Trophoblast cell (in vitro differentiated cells and primary cell): ENCODE results near the gene PAFAH2.

Experiments used
- DNase-seq, 2 donors: peaks; one replicate each; pipeline ENCODE4 v3.0.0-alpha.2; 2016
- H2AFZ ChIP-seq: 2 replicates; pipeline ENCODE4 v1.6.1; 2013; ENCODE audit warnings: low read length, moderate library complexity, mild to moderate bottlenecking; ENCODE audit not compliant: insufficient read depth, poor library complexity
- H2AK5ac ChIP-seq: 2 replicates; pipeline ENCODE4 v1.6.1; 2013; ENCODE audit warnings: mild to moderate bottlenecking, low read length
- H2BK120ac ChIP-seq: 2 replicates; pipeline ENCODE4 v1.6.1; 2013; ENCODE audit warnings: low read length, mild to moderate bottlenecking, moderate library complexity; ENCODE audit not compliant: insufficient read depth, poor library complexity
- H2BK12ac ChIP-seq: 2 replicates; pipeline ENCODE4 v1.6.1; 2013; ENCODE audit warnings: mild to moderate bottlenecking, low read length, moderate library complexity
- H2BK5ac ChIP-seq: 2 replicates; pipeline ENCODE4 v1.6.1; 2013; ENCODE audit warnings: low read length, low read depth, moderate library complexity, mild to moderate bottlenecking; ENCODE audit not compliant: poor library complexity
- H3K14ac ChIP-seq: 2 replicates; pipeline ENCODE4 v1.6.1; 2013; ENCODE audit warnings: mild to moderate bottlenecking, low read length
- H3K18ac ChIP-seq: 2 replicates; pipeline ENCODE4 v1.6.1; 2013; ENCODE audit warnings: mild to moderate bottlenecking, low read length
- H3K23ac ChIP-seq: 2 replicates; pipeline ENCODE4 v1.6.1; 2013; ENCODE audit warnings: low read length
- H3K27ac ChIP-seq: 2 replicates; pipeline ENCODE4 v1.5.1; 2013; ENCODE audit warnings: low read depth, mild to moderate bottlenecking, inconsistent platforms, low read length, moderate library complexity
- H3K27me3 ChIP-seq: 2 replicates; pipeline ENCODE4 v1.6.1; 2013; ENCODE audit warnings: inconsistent platforms, mild to moderate bottlenecking, low read length, moderate library complexity; ENCODE audit not compliant: insufficient read depth
- H3K36me3 ChIP-seq, 2 experiments: 1 replicate in 1 of 2; 2 replicates in 1 of 2; pipeline ENCODE4 v1.6.1; 2013; ENCODE audit warnings: low read length in 2 of 2, mild to moderate bottlenecking in 2 of 2, moderate library complexity in 1 of 2; ENCODE audit not compliant: insufficient read depth in 2 of 2, control insufficient read depth in 1 of 2
- H3K4ac ChIP-seq: 2 replicates; pipeline ENCODE4 v1.6.1; 2013; ENCODE audit warnings: low read depth, mild to moderate bottlenecking, low read length, moderate library complexity
- H3K4me1 ChIP-seq, 2 experiments: 1 replicate in 1 of 2; 2 replicates in 1 of 2; pipeline ENCODE4 v1.6.1; 2013; ENCODE audit warnings: low read length in 2 of 2, mild to moderate bottlenecking in 2 of 2, moderate library complexity in 1 of 2; ENCODE audit not compliant: insufficient read depth in 2 of 2, control insufficient read depth in 1 of 2
- H3K4me2 ChIP-seq: 2 replicates; pipeline ENCODE4 v1.6.1; 2013; ENCODE audit warnings: inconsistent platforms, mild to moderate bottlenecking, low read length, moderate library complexity
- H3K4me3 ChIP-seq: 2 replicates; pipeline ENCODE4 v1.5.1; 2013; ENCODE audit warnings: mild to moderate bottlenecking, low read depth, low read length, inconsistent platforms
- H3K79me1 ChIP-seq: one replicate; pipeline ENCODE4 v1.6.1; 2013; ENCODE audit warnings: low read length
- H3K79me2 ChIP-seq: 2 replicates; pipeline ENCODE4 v1.6.1; 2013; ENCODE audit warnings: low read length, mild to moderate bottlenecking; ENCODE audit not compliant: control insufficient read depth, insufficient read depth, poor library complexity
- H3K9ac ChIP-seq: 2 replicates; pipeline ENCODE4 v1.6.1; 2013; ENCODE audit warnings: mild to moderate bottlenecking, low read length
- H3K9me3 ChIP-seq: 2 replicates; pipeline ENCODE4 v1.6.1; 2013; ENCODE audit warnings: low read depth, mild to moderate bottlenecking, control low read depth, inconsistent platforms, low read length; ENCODE audit not compliant: insufficient read depth
- H4K12ac ChIP-seq: 2 replicates; pipeline ENCODE4 v1.6.1; 2013; ENCODE audit warnings: low read depth, mild to moderate bottlenecking, low read length, moderate library complexity
- H4K8ac ChIP-seq: 2 replicates; pipeline ENCODE4 v1.6.1; 2013; ENCODE audit warnings: low read depth, mild to moderate bottlenecking, low read length, moderate library complexity
- H4K91ac ChIP-seq: one replicate; pipeline ENCODE4 v1.6.1; 2013; ENCODE audit warnings: low read depth, mild to moderate bottlenecking, low read length, moderate library complexity
- WGBS: extraction: QIAGEN DNeasy Blood & Tissue Kit; methylation state at CpG from one replicate; pipeline ENCODE4 v1.1.7; 2013; ENCODE audit warnings: missing lambda C conversion rate; ENCODE audit not compliant: insufficient read length, insufficient coverage; ENCODE audit errors: extremely low coverage; 5-methylcytosine and 5-hydroxymethylcytosine counted together

PAFAH2 gene

GRCh38 chr1:26015358-26015757 is 17.5 kb upstream of the PAFAH2 start:
- Histone ChIP-seq H3K79me1 (no peaks in the 10 kb centered on the region), H2BK120ac (no peak overlapping the region), H2BK12ac (no peak overlapping the region), H3K79me2 (no peaks in the 10 kb centered on the region), H4K8ac (no peak overlapping the region), H3K27me3 (no peaks in the 10 kb centered on the region), H3K36me3 (no peaks in the 10 kb centered on the region), H2BK5ac (no peak overlapping the region), H3K27ac (no peak overlapping the region), H2AK5ac (no peak overlapping the region), H3K4ac (no peak overlapping the region), H3K9me3 (no peaks in the 10 kb centered on the region), H3K14ac (no peak overlapping the region), H3K4me1 (peaks cover 12 to 15% of the 10 kb centered on the region in 2 experiments), H3K4me2 (no peak overlapping the region), H3K23ac (no peak overlapping the region), H3K18ac (no peak overlapping the region), H4K12ac (no peak overlapping the region), H2AFZ (no peak overlapping the region), H4K91ac (no peak overlapping the region), H3K4me3 (no peak overlapping the region), H3K9ac (no peak overlapping the region)
- no CpG with 5 or more reads among the region's 2 CpGs for WGBS
- DNase-seq, result peak in 1 of 2 donors; percentile 55

- no peaks in the 10 kb centered on the region for H3K79me2 ChIP-seq
- no peak overlapping the region for H4K91ac ChIP-seq
- no peak overlapping the region for H2BK12ac ChIP-seq
- no peak overlapping the region for H2AFZ ChIP-seq
- no peak overlapping the region for H3K27ac ChIP-seq
- no peak overlapping the region for H2BK5ac ChIP-seq
- no peak overlapping the region for H3K14ac ChIP-seq
- no peak overlapping the region for H4K8ac ChIP-seq
- H3K4me3 ChIP-seq, result no peak overlapping the region
- H3K79me1 ChIP-seq, result no peaks in the 10 kb centered on the region
- no CpG with 5 or more reads among the region's 2 CpGs for WGBS
- H3K9ac ChIP-seq, result no peak overlapping the region
- H3K4ac ChIP-seq, result no peak overlapping the region
- no peak overlapping the region for H4K12ac ChIP-seq
- DNase-seq, result no peak
- no peaks in the 10 kb centered on the region for H3K9me3 ChIP-seq
- H3K18ac ChIP-seq, result no peak overlapping the region
- no peaks in the 10 kb centered on the region for H3K27me3 ChIP-seq
- H3K36me3 ChIP-seq, result no peaks in the 10 kb centered on the region
- no peak overlapping the region for H3K23ac ChIP-seq
- no peak overlapping the region for H2AK5ac ChIP-seq
- no peak overlapping the region for H3K4me2 ChIP-seq
- peaks cover 8 to 10% of the 10 kb centered on the region in 2 experiments for H3K4me1 ChIP-seq
- H2BK120ac ChIP-seq, result no peak overlapping the region
Observed at GRCh38 chr1:26014179-26014578, 16.3 kb upstream of the PAFAH2 start.

GRCh38 chr1:26012864-26013263 is 15.0 kb upstream of the PAFAH2 start:
- H3K36me3 ChIP-seq, result no peaks in the 10 kb centered on the region
- no peak overlapping the region for H3K14ac ChIP-seq
- H4K12ac ChIP-seq, result no peak overlapping the region
- no peaks in the 10 kb centered on the region for H3K9me3 ChIP-seq
- no peak overlapping the region for H2AK5ac ChIP-seq
- no peak overlapping the region for H3K23ac ChIP-seq
- H3K18ac ChIP-seq, result no peak overlapping the region
- H4K91ac ChIP-seq, result no peak overlapping the region
- H2AFZ ChIP-seq, result no peak overlapping the region
- no peak overlapping the region for H2BK120ac ChIP-seq
- H2BK12ac ChIP-seq, result no peak overlapping the region
- no peak overlapping the region for H3K4me2 ChIP-seq
- DNase-seq, result no peak
- no CpG with 5 or more reads among the region's 3 CpGs for WGBS
- no peaks in the 10 kb centered on the region for H3K27me3 ChIP-seq
- H3K79me1 ChIP-seq, result no peaks in the 10 kb centered on the region
- no peak overlapping the region for H3K4me3 ChIP-seq
- no peak overlapping the region for H3K27ac ChIP-seq
- no peak overlapping the region for H4K8ac ChIP-seq
- H3K79me2 ChIP-seq, result no peaks in the 10 kb centered on the region
- no peak overlapping the region for H3K4ac ChIP-seq
- H2BK5ac ChIP-seq, result no peak overlapping the region
- H3K4me1 ChIP-seq, result peaks cover 8 to 12% of the 10 kb centered on the region in 2 experiments
- no peak overlapping the region for H3K9ac ChIP-seq

- H2BK5ac ChIP-seq, result no peak overlapping the region
- H3K27ac ChIP-seq, result no peak overlapping the region
- no peak overlapping the region for H2AK5ac ChIP-seq
- no peak overlapping the region for H2BK12ac ChIP-seq
- peaks cover 0 to 2% of the 10 kb centered on the region in 2 experiments for H3K4me1 ChIP-seq
- H3K9ac ChIP-seq, result no peak overlapping the region
- no peak overlapping the region for H3K14ac ChIP-seq
- H4K12ac ChIP-seq, result no peak overlapping the region
- no peak overlapping the region for H2BK120ac ChIP-seq
- H3K4me3 ChIP-seq, result no peak overlapping the region
- WGBS, result no CpG with 5 or more reads among the region's 3 CpGs
- H3K9me3 ChIP-seq, result no peaks in the 10 kb centered on the region
- H4K8ac ChIP-seq, result no peak overlapping the region
- no peak overlapping the region for H3K4ac ChIP-seq
- no peaks in the 10 kb centered on the region for H3K27me3 ChIP-seq
- H3K4me2 ChIP-seq, result no peak overlapping the region
- no peak overlapping the region for H2AFZ ChIP-seq
- DNase-seq, result peak in 1 of 2 donors; percentile 32
- no peak overlapping the region for H4K91ac ChIP-seq
- no peaks in the 10 kb centered on the region for H3K79me1 ChIP-seq
- H3K36me3 ChIP-seq, result no peaks in the 10 kb centered on the region
- no peak overlapping the region for H3K23ac ChIP-seq
- no peaks in the 10 kb centered on the region for H3K79me2 ChIP-seq
- H3K18ac ChIP-seq, result no peak overlapping the region
Observed at GRCh38 chr1:26010825-26011224, 13.0 kb upstream of the PAFAH2 start.
